GM12801 (cell line): ENCODE results near the gene HINFP.

Experiments used
- TF ChIP-seq, protein P1 (sequence below): IDR thresholded peaks from one replicate; pipeline ENCODE4 v1.5.1; 2011; ENCODE audit warnings: control low read depth; ENCODE audit not compliant: insufficient read length; ENCODE audit errors: extremely low read depth

Gene HINFP

DNA sequence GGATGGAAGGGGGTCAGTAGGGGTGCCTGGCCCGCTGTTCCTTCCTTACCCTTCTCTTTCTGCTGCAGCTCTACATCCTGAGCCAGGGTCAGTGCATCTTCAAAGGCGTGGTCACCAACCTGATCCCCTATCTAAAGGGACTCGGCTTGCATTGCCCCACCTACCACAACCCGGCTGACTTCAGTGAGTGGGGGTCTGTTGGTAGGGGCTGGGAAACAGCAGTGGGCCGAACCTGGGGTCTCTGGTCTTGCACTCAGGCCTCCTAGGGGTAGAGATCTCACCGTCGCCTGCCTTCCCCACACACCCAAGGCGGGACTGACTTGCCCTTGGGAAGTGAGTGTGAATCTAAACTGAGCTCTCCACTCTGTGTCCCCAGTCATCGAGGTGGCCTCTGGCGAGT is 35.1 kb downstream of the HINFP start:
- TF ChIP-seq, protein P1, sequence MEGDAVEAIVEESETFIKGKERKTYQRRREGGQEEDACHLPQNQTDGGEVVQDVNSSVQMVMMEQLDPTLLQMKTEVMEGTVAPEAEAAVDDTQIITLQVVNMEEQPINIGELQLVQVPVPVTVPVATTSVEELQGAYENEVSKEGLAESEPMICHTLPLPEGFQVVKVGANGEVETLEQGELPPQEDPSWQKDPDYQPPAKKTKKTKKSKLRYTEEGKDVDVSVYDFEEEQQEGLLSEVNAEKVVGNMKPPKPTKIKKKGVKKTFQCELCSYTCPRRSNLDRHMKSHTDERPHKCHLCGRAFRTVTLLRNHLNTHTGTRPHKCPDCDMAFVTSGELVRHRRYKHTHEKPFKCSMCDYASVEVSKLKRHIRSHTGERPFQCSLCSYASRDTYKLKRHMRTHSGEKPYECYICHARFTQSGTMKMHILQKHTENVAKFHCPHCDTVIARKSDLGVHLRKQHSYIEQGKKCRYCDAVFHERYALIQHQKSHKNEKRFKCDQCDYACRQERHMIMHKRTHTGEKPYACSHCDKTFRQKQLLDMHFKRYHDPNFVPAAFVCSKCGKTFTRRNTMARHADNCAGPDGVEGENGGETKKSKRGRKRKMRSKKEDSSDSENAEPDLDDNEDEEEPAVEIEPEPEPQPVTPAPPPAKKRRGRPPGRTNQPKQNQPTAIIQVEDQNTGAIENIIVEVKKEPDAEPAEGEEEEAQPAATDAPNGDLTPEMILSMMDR: no peak

DNA sequence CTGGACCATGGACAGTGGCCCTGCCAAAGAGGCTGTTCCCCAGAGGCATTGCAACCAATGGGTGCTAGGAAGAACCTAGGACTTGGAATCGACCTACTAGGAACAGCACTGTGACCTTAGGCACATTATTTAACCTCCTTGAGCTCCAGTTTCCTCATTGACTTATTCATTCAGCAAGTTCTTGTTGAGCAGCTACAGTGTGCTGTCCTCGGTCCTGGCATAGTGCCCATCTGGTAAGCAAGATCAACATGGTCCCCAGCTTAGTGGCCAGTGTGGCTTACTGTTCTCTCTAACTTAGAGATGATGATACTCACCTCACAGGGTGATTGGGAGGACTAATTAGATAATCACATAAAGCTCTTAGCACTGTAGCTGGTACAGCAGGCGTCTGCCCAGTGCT is 35.7 kb downstream of the HINFP start:
- TF ChIP-seq, protein P1: no peak

DNA sequence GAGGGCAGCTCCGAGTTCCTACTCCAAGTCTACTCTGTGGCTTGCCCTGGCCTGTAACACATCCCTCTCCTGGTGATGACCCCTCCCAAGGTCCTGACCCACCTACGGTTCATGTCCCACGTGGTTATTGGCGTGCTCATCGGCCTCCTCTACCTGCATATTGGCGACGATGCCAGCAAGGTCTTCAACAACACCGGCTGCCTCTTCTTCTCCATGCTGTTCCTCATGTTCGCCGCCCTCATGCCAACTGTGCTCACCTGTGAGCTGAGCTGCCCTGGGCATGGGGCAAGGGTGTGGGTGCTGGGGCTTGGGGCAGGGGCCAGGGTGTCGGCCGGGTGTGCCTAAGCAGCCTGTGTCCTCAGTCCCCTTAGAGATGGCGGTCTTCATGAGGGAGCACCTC is 37.1 kb downstream of the HINFP start:
- TF ChIP-seq, protein P1: no peak

DNA sequence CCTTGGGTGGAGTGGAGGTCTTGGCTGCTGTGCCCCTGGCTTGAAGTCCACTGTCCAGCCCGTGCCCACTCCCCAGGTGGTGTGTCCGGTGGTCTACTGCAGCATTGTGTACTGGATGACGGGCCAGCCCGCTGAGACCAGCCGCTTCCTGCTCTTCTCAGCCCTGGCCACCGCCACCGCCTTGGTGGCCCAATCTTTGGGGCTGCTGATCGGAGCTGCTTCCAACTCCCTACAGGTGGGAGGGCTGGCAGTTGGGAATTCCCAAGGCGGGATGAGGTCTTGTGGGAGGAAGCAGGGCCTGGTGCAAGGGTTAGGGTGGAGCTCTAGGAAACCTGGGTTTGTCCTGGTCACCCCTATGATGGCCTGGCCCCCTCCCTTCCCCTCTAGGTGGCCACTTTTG is 38.8 kb downstream of the HINFP start:
- TF ChIP-seq, protein P1: no peak

DNA sequence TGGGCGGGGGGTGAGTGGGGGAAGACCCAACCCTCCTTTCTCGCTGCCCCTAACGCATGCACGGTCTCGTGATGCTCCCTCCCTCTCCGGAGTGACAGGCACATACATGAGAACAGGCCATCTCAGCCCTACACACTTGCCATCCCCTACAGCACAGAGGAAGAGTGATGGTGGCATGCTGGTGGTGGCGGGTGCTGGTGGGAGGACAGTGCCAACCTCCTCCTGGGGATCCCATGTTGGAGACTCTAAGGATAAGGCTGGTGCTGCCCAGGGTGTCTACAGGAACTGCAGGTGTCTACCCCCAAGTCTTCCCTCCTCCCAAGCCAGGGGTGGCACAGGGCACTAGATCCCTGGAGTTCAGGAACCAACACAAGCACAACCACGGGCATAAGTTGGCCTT is 40.5 kb downstream of the HINFP start:
- TF ChIP-seq, protein P1: no peak

DNA sequence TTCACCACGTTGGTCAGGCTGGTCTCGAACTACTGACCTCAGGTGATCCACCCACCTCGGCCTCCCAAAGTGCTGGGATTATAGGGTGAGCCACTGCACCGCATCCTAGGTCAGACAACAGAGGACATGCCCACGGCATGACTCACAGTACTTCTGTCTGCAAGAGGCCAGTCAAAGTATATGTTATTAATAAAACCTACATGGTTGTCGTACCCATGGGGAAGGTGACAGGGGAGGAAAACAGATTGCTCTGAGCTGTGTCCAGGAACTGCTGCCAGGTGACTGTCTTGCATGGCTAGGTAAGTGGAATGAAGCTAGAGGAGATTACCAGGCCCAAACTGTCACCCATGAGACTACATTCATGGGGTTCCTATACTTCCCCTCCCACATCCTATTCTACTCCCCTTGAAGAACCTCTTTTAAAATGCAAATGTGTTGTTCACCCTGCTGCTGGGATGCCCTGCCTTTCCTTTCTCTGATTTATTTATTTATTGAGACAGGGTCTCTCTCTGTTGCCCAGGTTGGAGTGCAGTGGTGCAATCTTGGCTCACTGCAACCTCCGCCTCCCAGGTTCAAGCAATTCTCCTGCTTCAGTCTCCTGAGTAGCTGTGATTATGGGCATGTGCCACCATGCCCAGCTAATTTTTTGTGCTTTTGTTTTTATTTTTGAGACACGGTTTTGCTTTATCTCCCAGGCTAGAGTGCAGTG is 45.1 kb downstream of the HINFP start:
- TF ChIP-seq, protein P1: no peak

DNA sequence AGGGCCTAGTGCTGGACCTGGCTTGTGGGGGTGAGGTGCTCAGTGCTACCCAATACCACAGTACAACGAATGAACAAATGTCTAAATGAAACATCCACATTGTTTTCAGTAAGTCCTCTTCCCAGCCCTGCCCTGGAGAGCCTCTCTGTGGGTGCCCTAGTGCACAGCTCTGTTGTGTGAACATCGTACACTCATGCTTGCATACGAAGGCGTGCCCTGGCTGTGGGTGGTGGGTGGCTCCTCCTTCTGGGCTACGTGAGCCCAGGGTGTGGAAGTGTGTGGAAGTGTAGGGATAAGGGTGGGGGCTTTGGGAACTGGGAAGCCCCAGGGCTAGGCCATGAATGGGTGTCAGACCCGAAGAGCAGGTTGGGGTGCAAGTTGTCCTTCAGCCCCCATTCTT is 46.6 kb downstream of the HINFP start:
- TF ChIP-seq, protein P1: no peak
